ENCODE results near the gene ARHGAP23.
"Not testable (repeated sequence)": the region's sequence is repeated elsewhere in the genome, so short reads cannot be mapped to it uniquely, and the experiment has no call there.

Gene ARHGAP23

DNA sequence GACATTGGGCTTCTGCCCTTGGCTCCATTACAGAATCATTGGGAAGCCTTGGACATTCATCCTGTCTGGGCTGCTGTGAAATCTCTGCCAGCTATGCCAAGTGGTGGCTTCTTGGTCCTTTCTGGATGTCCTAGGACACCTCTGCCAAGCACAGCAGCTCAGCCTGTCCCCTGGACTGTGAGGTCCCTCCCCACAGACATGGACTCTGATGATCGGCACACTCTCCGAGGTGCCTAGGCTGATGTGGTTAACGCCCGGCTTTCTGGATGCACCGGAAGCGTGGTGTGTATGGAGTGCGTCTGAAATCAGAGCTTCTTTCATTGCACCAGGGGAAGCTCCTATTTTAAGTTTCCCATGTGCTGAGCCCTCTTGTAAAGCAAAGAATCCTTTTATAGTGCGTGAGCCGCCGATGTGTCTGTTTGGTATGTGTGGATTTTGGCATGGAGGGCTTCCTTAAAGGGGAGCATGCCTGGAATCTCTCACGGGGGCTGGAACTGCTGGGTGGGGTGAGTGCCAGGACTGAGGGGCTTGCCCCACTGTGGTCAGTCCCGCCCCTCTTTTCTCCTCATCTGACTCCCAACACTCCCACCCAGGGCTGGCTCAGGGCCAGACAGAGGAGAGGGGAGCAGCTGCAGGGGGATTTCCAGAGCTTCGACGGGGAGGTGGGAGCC lies 7.0 kb upstream of the ARHGAP23 start:
- DNase-seq, result no peak

- no peak for DNase-seq
Observed at GRCh38 chr17:38421871-38422827, 6.1 kb upstream of the ARHGAP23 start.

GRCh38 chr17:38424297-38424972 lies 3.8 kb upstream of the ARHGAP23 start:
- no peak for DNase-seq

GRCh38 chr17:38425031-38425430 lies 3.2 kb upstream of the ARHGAP23 start:
- DNase-seq, result no peak

GRCh38 chr17:38425744-38426143 lies 2.5 kb upstream of the ARHGAP23 start:
- DNase-seq, result no peak

GRCh38 chr17:38426441-38426840 lies 1.8 kb upstream of the ARHGAP23 start:
- no peak for DNase-seq

DNA sequence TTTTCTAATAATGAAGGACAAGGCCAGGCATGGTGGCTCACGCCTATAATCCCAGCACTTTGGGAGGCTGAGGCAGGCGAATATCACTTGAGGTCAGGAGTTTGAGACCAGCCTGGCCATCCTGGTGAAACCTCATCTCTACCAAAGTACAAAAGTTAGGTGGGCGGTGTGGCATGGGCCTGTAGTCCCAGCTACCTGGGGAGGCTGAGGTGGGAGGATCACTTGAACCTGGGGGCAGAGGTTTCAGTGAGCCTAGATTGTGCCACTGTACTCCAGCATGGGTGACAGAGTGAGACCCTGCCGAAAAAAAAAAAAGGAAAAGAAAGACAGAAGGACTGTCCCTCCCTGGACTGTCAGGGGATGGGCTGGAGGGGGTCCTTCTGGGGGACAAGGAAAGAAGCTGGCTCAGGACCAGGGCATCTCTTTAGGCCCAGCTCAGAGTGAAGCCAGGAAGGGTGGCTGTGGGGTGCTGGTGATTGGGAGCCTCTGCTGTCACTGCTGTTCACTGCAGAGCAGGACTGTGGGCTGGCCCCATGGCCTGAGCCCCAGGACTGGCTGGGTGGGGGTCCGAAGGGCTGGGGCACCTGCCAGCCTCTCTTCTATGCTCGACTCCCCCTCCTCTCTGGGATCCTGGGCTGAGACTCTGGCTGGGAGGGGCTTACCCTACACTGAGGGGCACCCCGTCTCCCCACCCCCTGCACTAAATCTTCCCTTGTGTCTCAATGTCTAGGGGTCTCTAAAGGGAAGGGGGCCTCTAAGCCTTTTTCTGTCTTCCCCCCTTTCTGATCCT lies 909 bp upstream of the ARHGAP23 start:
- no peak for DNase-seq

DNA sequence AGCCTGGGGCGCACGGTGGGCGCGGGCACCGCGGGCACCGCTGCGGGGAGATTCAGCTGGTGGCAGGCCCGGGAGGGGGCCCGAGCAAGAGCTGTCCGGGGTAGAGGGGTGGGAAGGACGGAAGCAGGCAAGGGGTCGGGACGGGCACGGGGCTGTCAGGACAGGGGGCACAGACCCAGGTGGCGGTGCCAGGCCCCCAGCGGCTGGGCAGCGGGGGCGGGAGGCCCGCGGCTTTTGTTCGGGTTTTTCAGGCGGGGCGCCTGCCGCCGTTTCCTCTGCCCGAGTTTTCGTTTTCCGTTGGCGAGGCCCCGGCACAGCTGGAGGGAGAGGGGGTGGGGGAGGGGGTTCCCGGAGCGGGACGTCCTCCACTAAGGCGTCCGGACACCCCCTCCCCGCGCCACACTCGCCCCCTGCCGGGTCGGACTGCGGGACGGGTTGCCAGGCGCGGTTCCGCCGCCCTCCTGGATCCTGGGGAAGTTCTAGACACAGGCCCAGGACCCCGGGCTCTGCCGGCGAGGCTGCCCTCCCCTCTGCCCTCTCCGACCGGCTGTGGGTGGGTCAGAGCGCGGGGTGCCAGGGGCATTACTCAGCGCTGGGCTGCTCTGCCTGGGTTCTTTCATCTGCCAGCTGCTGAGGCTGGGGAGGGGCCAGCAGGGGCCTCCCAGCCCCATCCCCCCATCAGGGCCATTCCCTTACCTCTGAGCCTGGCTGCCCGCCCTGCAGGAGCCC lies 543 bp downstream of the ARHGAP23 start:
- DNase-seq, result no peak

DNA sequence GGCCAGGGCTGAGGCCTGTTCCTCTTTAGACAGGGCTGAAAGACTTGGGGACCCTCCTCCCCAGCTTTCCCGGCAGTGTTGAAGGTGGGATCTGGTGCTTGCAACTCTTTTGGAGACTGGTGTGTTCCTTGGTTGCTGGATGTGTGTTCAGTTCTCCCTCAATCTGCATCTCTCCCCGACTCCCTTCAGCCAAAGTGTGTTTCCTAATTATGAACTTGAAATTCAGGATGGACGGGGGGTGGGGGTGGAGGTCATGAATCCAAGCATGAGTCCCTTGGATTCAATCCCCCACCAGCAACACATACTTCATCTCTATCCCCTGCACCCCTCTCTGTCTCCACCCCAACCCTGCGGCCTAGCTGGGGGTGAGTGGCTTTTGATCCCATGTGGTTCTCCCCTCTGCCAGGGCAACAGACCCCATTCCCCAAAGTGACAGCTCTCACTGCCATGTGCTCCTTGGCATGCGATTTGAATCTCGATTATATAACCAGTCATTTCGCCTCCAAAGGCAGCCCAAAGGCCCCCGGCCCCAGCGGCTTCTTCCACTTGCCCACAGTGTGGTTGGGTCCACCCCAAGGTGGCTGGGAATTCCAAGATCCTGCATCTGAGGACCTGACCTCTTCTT lies 1.3 kb downstream of the ARHGAP23 start:
- no peak for DNase-seq

DNA sequence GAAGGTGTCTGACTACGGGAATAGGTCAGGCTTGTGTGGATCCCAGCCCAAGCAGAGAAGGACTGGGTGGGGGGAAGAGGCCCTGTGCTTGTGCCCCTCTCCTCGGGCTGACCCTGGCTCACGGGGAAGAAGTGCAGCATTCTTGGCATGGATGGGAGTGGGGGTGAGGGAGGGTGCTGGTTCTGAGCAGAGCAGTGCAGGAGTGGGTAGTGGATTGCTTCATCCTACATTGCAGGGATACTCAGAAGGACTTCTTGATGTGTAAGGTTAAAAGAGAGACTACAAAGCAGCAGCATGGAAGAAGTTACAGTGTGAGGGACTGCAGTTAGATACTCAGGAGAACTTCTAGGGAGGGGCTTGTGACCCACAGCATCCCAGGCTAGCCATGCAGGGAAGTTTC lies 2.1 kb downstream of the ARHGAP23 start:
- no peak for DNase-seq

- DNase-seq, result no peak
Observed at GRCh38 chr17:38430822-38431221, 2.6 kb downstream of the ARHGAP23 start.

DNA sequence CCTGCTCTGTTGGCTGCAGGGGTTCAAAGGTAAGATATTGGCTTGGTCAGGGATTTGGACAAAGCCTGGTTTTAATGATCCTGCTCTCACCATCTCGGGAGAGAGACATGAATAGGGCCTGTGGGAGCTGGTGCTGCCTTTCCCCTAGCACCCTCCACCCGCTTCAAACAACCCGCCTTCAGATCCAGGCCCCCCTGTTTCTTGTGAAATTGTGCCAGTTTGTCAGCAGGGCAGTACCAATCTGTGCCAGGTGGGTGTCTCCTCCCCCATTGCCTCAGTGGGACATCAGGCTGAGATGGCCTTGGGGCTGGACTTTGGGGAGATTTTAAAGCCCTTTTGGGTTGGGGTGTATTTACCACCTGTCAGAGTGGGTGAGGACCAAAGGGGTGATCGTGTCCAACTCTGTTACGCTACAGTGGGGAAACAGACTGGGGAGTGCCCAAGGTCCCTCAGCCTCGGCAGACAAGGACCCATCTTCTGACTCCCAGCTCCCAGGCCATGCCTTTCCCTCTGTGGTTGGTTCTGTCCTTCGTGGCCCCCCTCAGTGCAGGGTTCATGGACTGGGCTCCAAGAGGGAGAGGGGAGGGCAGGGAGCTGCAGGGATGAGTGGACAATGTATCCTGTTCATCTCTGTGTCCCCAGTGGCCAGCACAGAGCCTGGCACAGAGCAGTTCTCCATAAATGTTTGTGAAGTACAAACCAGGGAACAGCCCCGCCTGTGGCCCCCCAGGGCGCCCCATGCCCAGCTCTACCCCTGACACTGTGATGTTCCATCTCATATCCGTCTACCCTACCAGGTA lies 3.3 kb downstream of the ARHGAP23 start:
- no peak for DNase-seq

DNA sequence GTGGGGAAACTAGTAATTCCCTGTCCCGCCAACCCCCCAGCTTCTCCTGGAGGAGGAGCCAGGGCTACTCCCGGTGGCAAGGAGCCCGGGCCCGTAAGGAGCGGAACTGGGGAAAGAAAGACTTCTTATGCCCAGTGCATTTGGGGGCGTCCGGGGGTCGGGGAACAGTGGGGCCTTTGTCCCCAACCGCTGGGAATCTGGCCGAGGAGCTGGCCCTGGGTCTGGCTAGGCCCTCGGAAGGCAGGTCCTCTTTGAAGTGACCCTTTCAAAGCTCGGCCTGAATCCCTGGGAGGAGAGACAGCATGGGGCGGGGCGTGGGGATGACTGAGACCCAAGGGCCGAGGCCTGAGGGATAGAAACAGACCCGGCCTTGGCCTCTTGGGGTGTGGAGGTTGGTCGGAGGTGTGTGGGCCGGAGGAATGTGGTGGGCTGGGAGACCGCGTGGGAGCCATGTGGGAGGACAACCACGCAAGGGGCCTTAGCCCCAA lies 6.0 kb downstream of the ARHGAP23 start:
- no peak for DNase-seq

DNA sequence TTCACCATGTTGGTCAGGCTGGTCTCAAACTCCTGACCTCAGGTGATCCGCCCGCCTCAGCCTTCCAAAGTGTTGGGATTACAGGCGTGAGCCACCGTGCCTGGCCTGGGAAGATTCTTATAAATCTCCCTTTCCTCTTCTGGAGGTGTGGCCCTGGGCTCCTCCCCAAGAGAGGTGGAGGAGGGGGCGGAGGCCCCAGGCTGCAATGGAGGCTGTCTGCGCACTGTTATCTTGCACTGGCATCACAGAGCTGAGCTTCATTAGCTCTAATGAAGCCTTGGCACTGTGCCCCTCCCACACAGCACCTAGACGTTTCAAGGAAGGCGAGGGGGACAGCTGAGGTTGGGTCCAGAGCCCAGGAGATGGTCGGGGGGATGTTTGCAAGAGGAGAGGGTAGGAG lies 7.5 kb downstream of the ARHGAP23 start:
- DNase-seq, result no peak

GRCh38 chr17:38436386-38436785 lies 8.1 kb downstream of the ARHGAP23 start:
- DNase-seq, result no peak

DNA sequence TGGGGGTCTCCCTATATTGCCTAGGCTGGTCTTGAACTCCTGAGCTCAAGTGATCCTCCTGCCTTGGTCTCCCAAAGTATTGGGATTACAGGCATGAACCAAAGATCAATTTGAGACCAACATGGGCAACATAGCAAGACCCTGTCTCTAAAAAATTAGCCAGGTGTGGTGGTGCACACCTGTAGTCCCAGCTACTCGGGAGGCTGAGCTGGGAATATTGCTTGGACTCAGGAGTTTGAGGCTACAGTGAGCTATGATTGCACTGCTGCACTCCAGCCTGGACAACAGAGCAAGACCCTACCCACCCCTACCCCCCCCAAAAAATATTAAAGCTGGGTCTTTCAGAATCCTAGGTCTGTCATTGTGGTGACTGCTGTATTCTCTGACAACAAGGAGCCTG lies 9.0 kb downstream of the ARHGAP23 start:
- DNase-seq, result not testable (repeated sequence)

DNA sequence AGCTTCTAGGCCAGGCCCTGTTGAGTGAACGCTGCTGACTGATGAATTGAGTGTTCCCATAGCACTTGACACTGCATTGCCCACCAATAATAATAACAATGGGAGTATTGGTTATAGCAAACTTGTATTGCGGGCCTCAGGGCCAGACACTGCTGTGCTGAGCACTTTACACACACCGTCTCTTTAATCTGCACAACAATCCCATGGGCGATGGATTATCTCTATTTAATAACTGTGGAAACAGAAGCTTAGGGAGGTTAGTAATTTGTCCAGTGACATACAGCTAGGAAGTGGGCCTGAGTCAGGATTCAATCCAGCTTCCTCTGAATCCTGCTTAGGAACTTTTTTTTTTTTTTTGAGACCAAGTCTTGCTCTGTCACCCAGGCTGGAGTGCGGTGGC lies 11.2 kb downstream of the ARHGAP23 start:
- no peak for DNase-seq

- no peak for DNase-seq
Observed at GRCh38 chr17:38440614-38441397, 12.5 kb downstream of the ARHGAP23 start.

DNA sequence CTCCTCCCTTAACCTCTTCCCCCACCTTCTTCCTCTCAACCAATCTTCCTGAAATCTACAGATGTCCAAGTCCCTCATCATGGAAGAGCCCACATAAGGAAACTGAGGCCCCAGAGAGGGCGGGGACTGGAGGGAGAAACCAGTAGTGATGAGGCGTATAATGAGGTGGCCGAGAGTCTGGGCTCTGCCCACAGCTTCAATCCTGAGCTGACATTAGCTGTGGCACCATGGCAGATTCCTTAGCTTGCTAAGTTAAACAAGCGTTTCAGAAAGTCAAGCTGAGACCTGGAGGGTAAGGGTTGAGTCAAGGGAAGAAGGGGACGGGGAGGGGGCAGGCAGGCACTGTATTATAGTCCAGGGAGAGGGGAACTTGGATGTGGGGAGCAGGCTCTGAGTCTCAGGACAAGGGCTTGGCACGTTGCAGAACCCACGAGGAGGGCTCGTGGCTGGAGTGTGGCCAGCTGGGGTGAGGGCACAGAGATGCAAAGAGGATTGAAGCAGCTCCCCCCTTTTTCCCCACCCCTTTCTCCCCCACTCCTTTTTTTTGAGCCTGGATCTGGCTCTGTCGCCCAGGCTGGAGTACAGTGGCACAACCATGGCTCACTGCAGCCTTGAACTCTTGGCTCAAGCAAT lies 13.3 kb downstream of the ARHGAP23 start:
- DNase-seq, result no peak
